Esophagus squamous epithelium (tissue), 5 donors: ENCODE results near the gene ANKRD44. TPM values are rescaled to one million over a fixed set of nuclear protein-coding genes. Genes with fewer than 3 reads are reported as not detected.

ENCODE experiments used
- DNase-seq: peaks from one replicate; lab custom pipeline; 2025; lab: John Stamatoyannopoulos, UW
- H3K27ac ChIP-seq, 4 donors: fragments of 200-600 bp; sonication (generic); one replicate each; pipeline ENCODE4 v1.5.1; 2016 to 2019; ENCODE audit warnings: mild to moderate bottlenecking in 1 of 4
- H3K27me3 ChIP-seq, 4 donors: fragments of 200-600 bp; sonication (generic); 1 replicate in 3 of 4; 2 replicates in 1 of 4; pipeline versions ENCODE4 v1.5.1 to v1.6.0; 2017 to 2021; ENCODE audit warnings: antibody characterized with exemption in 1 of 4
- H3K36me3 ChIP-seq, 3 donors: fragments of 200-600 bp; sonication (generic); one replicate each; pipeline ENCODE4 v1.5.1; 2016 to 2019
- H3K4me1 ChIP-seq, 3 donors: fragments of 200-600 bp; sonication (generic); one replicate each; pipeline ENCODE4 v1.5.1; 2017 to 2019
- H3K4me3 ChIP-seq, 4 donors: fragments of 200-600 bp; sonication (generic); 1 replicate in 3 of 4; 2 replicates in 1 of 4; pipeline ENCODE4 v1.5.1; 2016 to 2019; ENCODE audit warnings: mild to moderate bottlenecking in 2 of 4, moderate library complexity in 1 of 4
- H3K9me3 ChIP-seq, 3 donors: fragments of 200-600 bp; sonication (generic); one replicate each; pipeline ENCODE4 v1.5.1; 2016 to 2019
- POLR2A ChIP-seq, 4 donors: fragments of 450-650 bp; IDR thresholded peaks; one replicate each; pipeline ENCODE4 v1.6.1; 2017; ENCODE audit warnings: antibody characterized with exemption in 4 of 4, mild to moderate bottlenecking in 4 of 4, moderate library complexity in 3 of 4
- WGBS, 2 donors: methylation state at CpG; one replicate each; pipeline ENCODE4 v1.1.5; 2018; 5-methylcytosine and 5-hydroxymethylcytosine counted together
- intact Hi-C: fragments of 100-400 bp; cut with DNase I; formaldehyde crosslinking; loops from one replicate; pipeline ENCODE4 v1.15.0; 2022
- total RNA-seq, 4 donors: library from RNA; depleted of rRNA; stranded (reverse); fragments of >200 nt; gene quantifications; one replicate each; pipeline ENCODE4 v1.1.0, GENCODE V29; 2016
- TF ChIP-seq, protein P1 (sequence below), 6 experiments: fragments of 450-650 bp in 4 of 6; fragments of 200-600 bp in 2 of 6; sonication (generic) in 2 of 6; IDR thresholded peaks; one replicate each; pipeline ENCODE4 v1.5.1; 2016 to 2019; ENCODE audit warnings: antibody characterized with exemption in 6 of 6, mild to moderate bottlenecking in 4 of 6, moderate library complexity in 4 of 6
- donor health status: DM: yes; HTN: yes; CAD: no.

The ANKRD44 gene
- total RNA-seq, 4 donors from 2014 or later, result 4.5 to 54.0 (median 11.4) TPM

DNA sequence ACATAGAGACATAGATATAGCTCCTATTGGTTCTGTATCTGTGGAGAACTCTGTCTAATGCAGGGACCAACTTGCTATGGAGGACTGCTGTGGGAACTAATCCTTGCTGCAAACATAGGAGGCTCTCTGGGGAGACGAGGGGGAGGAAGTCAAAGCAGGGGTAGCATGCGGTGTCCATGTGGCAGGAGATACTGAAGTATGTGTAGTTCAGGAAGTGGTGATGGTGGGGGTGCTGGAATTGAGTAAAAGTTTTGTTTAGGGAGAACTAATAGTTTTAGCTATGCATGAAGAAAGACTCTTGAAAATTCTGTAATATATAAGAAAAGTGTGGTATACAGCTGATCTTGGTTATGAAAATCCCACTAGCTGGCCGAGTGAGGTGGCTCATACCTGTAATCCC lies 62.0 kb downstream of the ANKRD44 start:
- intact Hi-C loops, result no loop called here
- DNase-seq, result no peak
- Histone ChIP-seq H3K4me3 (no peak overlapping the region), H3K27ac (no peak overlapping the region), H3K36me3 (no peaks in the 10 kb centered on the region), H3K9me3 (no peaks in the 10 kb centered on the region), H3K4me1 (peaks cover 0 to 10% (median 0%) of the 10 kb centered on the region in 3 donors), H3K27me3 (no peaks in the 10 kb centered on the region)
- no peak for TF ChIP-seq POLR2A (IDR thresholded peaks at IDR 0.05)
- TF ChIP-seq, protein P1, sequence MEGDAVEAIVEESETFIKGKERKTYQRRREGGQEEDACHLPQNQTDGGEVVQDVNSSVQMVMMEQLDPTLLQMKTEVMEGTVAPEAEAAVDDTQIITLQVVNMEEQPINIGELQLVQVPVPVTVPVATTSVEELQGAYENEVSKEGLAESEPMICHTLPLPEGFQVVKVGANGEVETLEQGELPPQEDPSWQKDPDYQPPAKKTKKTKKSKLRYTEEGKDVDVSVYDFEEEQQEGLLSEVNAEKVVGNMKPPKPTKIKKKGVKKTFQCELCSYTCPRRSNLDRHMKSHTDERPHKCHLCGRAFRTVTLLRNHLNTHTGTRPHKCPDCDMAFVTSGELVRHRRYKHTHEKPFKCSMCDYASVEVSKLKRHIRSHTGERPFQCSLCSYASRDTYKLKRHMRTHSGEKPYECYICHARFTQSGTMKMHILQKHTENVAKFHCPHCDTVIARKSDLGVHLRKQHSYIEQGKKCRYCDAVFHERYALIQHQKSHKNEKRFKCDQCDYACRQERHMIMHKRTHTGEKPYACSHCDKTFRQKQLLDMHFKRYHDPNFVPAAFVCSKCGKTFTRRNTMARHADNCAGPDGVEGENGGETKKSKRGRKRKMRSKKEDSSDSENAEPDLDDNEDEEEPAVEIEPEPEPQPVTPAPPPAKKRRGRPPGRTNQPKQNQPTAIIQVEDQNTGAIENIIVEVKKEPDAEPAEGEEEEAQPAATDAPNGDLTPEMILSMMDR (IDR thresholded peaks at IDR 0.05), result no peak
- 60 to 65% methylated on average over 3 of the region's 3 CpGs for WGBS, 2 donors

DNA sequence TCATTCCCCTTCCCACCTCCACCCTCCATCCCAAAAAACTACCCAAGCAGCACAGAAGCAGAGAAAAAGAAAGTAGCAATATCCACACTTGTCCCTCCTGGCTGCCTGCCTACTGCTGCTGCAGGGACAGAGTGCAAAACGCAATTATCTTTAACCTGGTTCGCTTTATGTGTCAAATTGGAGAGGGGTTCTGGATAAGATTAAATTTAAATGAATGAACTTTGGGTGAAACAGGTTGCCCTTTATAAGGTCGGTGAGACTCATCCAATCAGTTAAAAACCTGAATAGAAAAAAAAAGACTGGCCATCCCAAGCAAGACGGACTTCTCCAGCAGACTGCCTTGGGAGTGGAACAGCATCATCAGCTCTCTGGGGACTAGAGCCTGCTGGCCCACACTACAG lies 62.6 kb downstream of the ANKRD44 start:
- no peak overlapping the region for H3K27ac ChIP-seq
- H3K36me3 ChIP-seq, result no peaks in the 10 kb centered on the region
- TF ChIP-seq, protein P1 (IDR thresholded peaks at IDR 0.05), result no peak
- TF ChIP-seq POLR2A (IDR thresholded peaks at IDR 0.05), result no peak
- no peaks in the 10 kb centered on the region for H3K27me3 ChIP-seq
- peaks cover 0 to 10% (median 0%) of the 10 kb centered on the region in 3 donors for H3K4me1 ChIP-seq
- H3K9me3 ChIP-seq, result no peaks in the 10 kb centered on the region
- whole genome bisulfite sequencing, 2 donors, result 89% methylated on average over 4 of the region's 4 CpGs
- intact Hi-C loops, result no loop called here
- DNase-seq, result no peak
- no peak overlapping the region for H3K4me3 ChIP-seq

DNA sequence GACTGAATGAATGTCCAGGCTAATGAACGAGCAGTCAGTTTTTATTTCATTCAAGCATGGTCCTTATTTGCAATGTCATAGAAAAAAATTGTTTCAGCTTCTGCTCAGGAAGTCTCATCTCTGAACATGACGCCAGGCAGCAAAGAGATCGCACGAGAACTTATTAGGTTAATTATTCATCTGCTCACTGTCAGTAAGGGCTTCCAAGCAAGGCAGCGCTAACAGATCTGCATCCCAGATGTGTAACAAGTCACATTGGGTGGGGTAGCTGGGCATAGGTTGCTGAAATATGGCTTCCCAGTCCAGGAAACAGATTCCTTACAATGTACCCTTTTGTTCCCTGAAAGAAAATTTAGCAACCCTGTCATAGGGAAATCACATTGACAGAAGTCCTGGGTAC lies 63.5 kb downstream of the ANKRD44 start:
- 87 to 90% methylated on average over 5 of the region's 5 CpGs for WGBS, 2 donors
- no peak for DNase-seq
- Histone ChIP-seq H3K27me3 (no peaks in the 10 kb centered on the region), H3K36me3 (no peaks in the 10 kb centered on the region), H3K27ac (no peak overlapping the region), H3K4me3 (no peak overlapping the region), H3K4me1 (peaks cover 0 to 17% (median 0%) of the 10 kb centered on the region in 3 donors), H3K9me3 (no peaks in the 10 kb centered on the region)
- TF ChIP-seq POLR2A (IDR thresholded peaks at IDR 0.05), result no peak
- TF ChIP-seq, protein P1 (IDR thresholded peaks at IDR 0.05), result no peak
- intact Hi-C loops, result no loop called here

- intact Hi-C loops, result no loop called here
- Histone ChIP-seq H3K27ac (no peak overlapping the region), H3K4me1 (peaks cover 0 to 11% (median 0%) of the 10 kb centered on the region in 3 donors), H3K9me3 (no peaks in the 10 kb centered on the region), H3K36me3 (no peaks in the 10 kb centered on the region), H3K4me3 (no peak overlapping the region), H3K27me3 (no peaks in the 10 kb centered on the region)
- WGBS, 2 donors, result 94 to 99% methylated on average over 5 of the region's 6 CpGs
- no peak for DNase-seq
- TF ChIP-seq POLR2A (IDR thresholded peaks at IDR 0.05), result no peak
- TF ChIP-seq, protein P1 (IDR thresholded peaks at IDR 0.05), result no peak
Measured at GRCh38 chr2:197245829-197246804, 64.5 kb downstream of the ANKRD44 start.

- intact Hi-C loops, result no loop called here
- no peak overlapping the region for H3K27ac ChIP-seq
- TF ChIP-seq, protein P1 (IDR thresholded peaks at IDR 0.05), result no peak
- TF ChIP-seq POLR2A (IDR thresholded peaks at IDR 0.05), result no peak
- H3K4me1 ChIP-seq, result peaks cover 0 to 25% (median 1%) of the 10 kb centered on the region in 3 donors
- H3K4me3 ChIP-seq, result no peak overlapping the region
- H3K27me3 ChIP-seq, result no peaks in the 10 kb centered on the region
- H3K36me3 ChIP-seq, result no peaks in the 10 kb centered on the region
- no peak for DNase-seq
- H3K9me3 ChIP-seq, result no peaks in the 10 kb centered on the region
- WGBS, 2 donors, result 100% methylated on average over 1 of the region's 1 CpG
Measured at GRCh38 chr2:197244349-197244748, 66.2 kb downstream of the ANKRD44 start.
